Naive B cell (primary cell): ENCODE results near the gene CCT7. TPM values are rescaled to one million over a fixed set of nuclear protein-coding genes. Genes with fewer than 3 reads are reported as not detected.

Experiments used
- ATAC-seq, 2 donors: fragments of 150-1000 bp; cut with Tn5 transposase; 2 replicates each; pipeline ENCODE4 v1.10.0; 2021; ENCODE audit warnings: low read depth in 2 of 2, mild to moderate bottlenecking in 2 of 2, moderate library complexity in 2 of 2
- DNase-seq: peaks from one replicate; pipeline ENCODE4 v3.0.0; 2022
- H3K27ac Mint-ChIP-seq, 6 donors: one replicate each; pipeline ENCODE4 v1.8.0; 2020 to 2022; ENCODE audit warnings: mild to moderate bottlenecking in 6 of 6, mixed read lengths in 6 of 6, moderate library complexity in 5 of 6, inconsistent platforms in 2 of 6
- H3K27me3 Mint-ChIP-seq, 3 donors: one replicate each; pipeline ENCODE4 v1.8.0; 2021 to 2022; ENCODE audit warnings: mixed read lengths in 3 of 3, mild to moderate bottlenecking in 1 of 3
- H3K36me3 Mint-ChIP-seq, 2 donors: one replicate each; pipeline ENCODE4 v1.8.0; 2020 to 2022; ENCODE audit warnings: mixed read lengths in 2 of 2, inconsistent platforms in 1 of 2, mild to moderate bottlenecking in 1 of 2
- H3K4me1 Mint-ChIP-seq, 3 donors: one replicate each; pipeline ENCODE4 v1.8.0; 2020 to 2022; ENCODE audit warnings: mixed read lengths in 3 of 3, inconsistent platforms in 1 of 3, mild to moderate bottlenecking in 1 of 3, moderate library complexity in 1 of 3
- H3K4me3 Mint-ChIP-seq, 8 donors: one replicate each; pipeline ENCODE4 v1.8.0; 2020 to 2022; ENCODE audit warnings: mild to moderate bottlenecking in 8 of 8, mixed read lengths in 8 of 8, moderate library complexity in 8 of 8, inconsistent platforms in 2 of 8
- H3K9me3 Mint-ChIP-seq, 7 donors: one replicate each; pipeline ENCODE4 v1.8.0; 2020 to 2022; ENCODE audit warnings: mixed read lengths in 7 of 7, mild to moderate bottlenecking in 5 of 7, inconsistent platforms in 2 of 7, moderate library complexity in 1 of 7
- polyA plus RNA-seq, 6 donors: library from polyadenylated mRNA; unstranded; fragments of 300-500 nt; fragmentation: Illumina TruSeq; gene quantifications; one replicate each; pipeline ENCODE4 v1.2.3, GENCODE V29; 2021; ENCODE audit warnings: low read depth in 6 of 6

CCT7 gene
- polyA plus RNA-seq, 6 donors from 2014 or later = 224 to 376 (median 265) TPM

- Mint-ChIP-seq H3K27me3 (peaks cover 16 to 28% (median 24%) of the 10 kb centered on the region in 3 donors), H3K27ac (peak overlapping the region in 3 of 6 donors; percentile 13 to 65 (median 14)), H3K9me3 (no peaks in the 10 kb centered on the region), H3K36me3 (no peaks in the 10 kb centered on the region), H3K4me3 (peak overlapping the region in 6 of 8 donors; percentile 33 to 94 (median 80)), H3K4me1 (peaks cover 26 to 44% (median 26%) of the 10 kb centered on the region in 3 donors)
- ATAC-seq (peak; percentile 62 to 66), DNase-seq (peak; percentile 61)
Measured at GRCh38 chr2:73212448-73213176, 21.5 kb upstream of the CCT7 start.

GRCh38 chr2:73214120-73215035, 19.7 kb upstream of the CCT7 start, which contains the start of gene SMYD5:
Gene SMYD5 (plus strand): TSS chr2:73214245. CDS start chr2:73214267, 22 bp downstream.
- no peaks in the 10 kb centered on the region for H3K9me3 Mint-ChIP-seq
- peak within 1 kb of the TSS; percentile 91 to 96 (median 94) for H3K27ac Mint-ChIP-seq
- peak; percentile 94 to 95 for ATAC-seq
- no peaks in the 10 kb centered on the region for H3K36me3 Mint-ChIP-seq
- peak within 1 kb of the TSS; percentile 89 to 97 (median 94) for H3K4me3 Mint-ChIP-seq
- peak; percentile 88 for DNase-seq
- H3K27me3 Mint-ChIP-seq = peaks cover 9 to 11% (median 10%) of the 10 kb centered on the region in 3 donors
- peaks cover 26 to 44% (median 32%) of the 10 kb centered on the region in 3 donors for H3K4me1 Mint-ChIP-seq

- H3K36me3 Mint-ChIP-seq = no peaks in the 10 kb centered on the region
Measured at GRCh38 chr2:73215254-73215653, 18.9 kb upstream of the CCT7 start.

GRCh38 chr2:73217160-73217559, 16.9 kb upstream of the CCT7 start:
- Mint-ChIP-seq H3K9me3 (no peaks in the 10 kb centered on the region), H3K4me1 (peaks cover 26 to 43% (median 37%) of the 10 kb centered on the region in 3 donors), H3K4me3 (peak overlapping the region in 2 of 8 donors; percentile 16 to 44), H3K27me3 (no peaks in the 10 kb centered on the region), H3K36me3 (peaks cover 9 to 15% of the 10 kb centered on the region in 2 donors), H3K27ac (no peak overlapping the region)
- DNase-seq (no peak), ATAC-seq (no peak)

More at GRCh38 chr2:73215254-73215653, 18.9 kb upstream of the CCT7 start:
- DNase-seq (no peak), ATAC-seq (no peak)
- Mint-ChIP-seq H3K4me1 (peaks cover 26 to 44% (median 37%) of the 10 kb centered on the region in 3 donors), H3K9me3 (no peaks in the 10 kb centered on the region), H3K27me3 (peaks cover under 1 to 2% (median 1%) of the 10 kb centered on the region in 3 donors), H3K27ac (peak overlapping the region in 4 of 6 donors; percentile 23 to 94 (median 78)), H3K4me3 (peak overlapping the region; percentile 64 to 97 (median 92))

GRCh38 chr2:73217826-73218225, 16.3 kb upstream of the CCT7 start:
- no peaks in the 10 kb centered on the region for H3K27me3 Mint-ChIP-seq
- no peak overlapping the region for H3K27ac Mint-ChIP-seq
- no peak for DNase-seq
- no peaks in the 10 kb centered on the region for H3K9me3 Mint-ChIP-seq
- ATAC-seq = no peak
- H3K4me1 Mint-ChIP-seq = peaks cover 22 to 37% (median 36%) of the 10 kb centered on the region in 3 donors
- peak overlapping the region in 1 of 8 donors; percentile 16 for H3K4me3 Mint-ChIP-seq
- H3K36me3 Mint-ChIP-seq = peaks cover 9 to 21% of the 10 kb centered on the region in 2 donors

- Mint-ChIP-seq H3K27ac (no peak overlapping the region), H3K4me1 (peaks cover 21 to 36% (median 31%) of the 10 kb centered on the region in 3 donors), H3K9me3 (no peaks in the 10 kb centered on the region), H3K27me3 (no peaks in the 10 kb centered on the region), H3K4me3 (peak overlapping the region in 1 of 8 donors; percentile 16), H3K36me3 (peaks cover 9 to 21% of the 10 kb centered on the region in 2 donors)
- no peak for ATAC-seq
- no peak for DNase-seq
Measured at GRCh38 chr2:73218298-73218697, 15.8 kb upstream of the CCT7 start.

GRCh38 chr2:73223821-73224220, 10.3 kb upstream of the CCT7 start:
- Mint-ChIP-seq H3K27ac (no peak overlapping the region), H3K4me1 (peaks cover 0 to 10% (median 0%) of the 10 kb centered on the region in 3 donors), H3K4me3 (no peak overlapping the region), H3K27me3 (no peaks in the 10 kb centered on the region), H3K36me3 (peaks cover 9 to 21% of the 10 kb centered on the region in 2 donors), H3K9me3 (no peaks in the 10 kb centered on the region)
- no peak for DNase-seq
- no peak for ATAC-seq

- H3K4me1 Mint-ChIP-seq = no peaks in the 10 kb centered on the region
- no peaks in the 10 kb centered on the region for H3K9me3 Mint-ChIP-seq
- peaks cover 5 to 18% of the 10 kb centered on the region in 2 donors for H3K36me3 Mint-ChIP-seq
- no peak for ATAC-seq
- H3K4me3 Mint-ChIP-seq = no peak overlapping the region
- H3K27me3 Mint-ChIP-seq = no peaks in the 10 kb centered on the region
- peak overlapping the region in 2 of 6 donors; percentile 26 to 32 for H3K27ac Mint-ChIP-seq
- no peak for DNase-seq
Measured at GRCh38 chr2:73225513-73226360, 8.4 kb upstream of the CCT7 start.

- H3K27me3 Mint-ChIP-seq = no peaks in the 10 kb centered on the region
- ATAC-seq = no peak
- no peaks in the 10 kb centered on the region for H3K9me3 Mint-ChIP-seq
- H3K4me3 Mint-ChIP-seq = no peak overlapping the region
- no peaks in the 10 kb centered on the region for H3K4me1 Mint-ChIP-seq
- DNase-seq = no peak
- H3K36me3 Mint-ChIP-seq = peaks cover 0 to 6% of the 10 kb centered on the region in 2 donors
- no peak overlapping the region for H3K27ac Mint-ChIP-seq
Measured at GRCh38 chr2:73227086-73227485, 7.0 kb upstream of the CCT7 start.

GRCh38 chr2:73228631-73229030, 5.5 kb upstream of the CCT7 start:
- Mint-ChIP-seq H3K36me3 (no peaks in the 10 kb centered on the region), H3K4me1 (peaks cover 4 to 8% (median 4%) of the 10 kb centered on the region in 3 donors), H3K9me3 (no peaks in the 10 kb centered on the region), H3K27me3 (no peaks in the 10 kb centered on the region), H3K27ac (peak overlapping the region in 1 of 6 donors; percentile 43), H3K4me3 (peak overlapping the region in 1 of 8 donors; percentile 36)
- DNase-seq (no peak), ATAC-seq (no peak)

GRCh38 chr2:73232403-73233153, 1.5 kb upstream of the CCT7 start:
- ATAC-seq (no peak), DNase-seq (no peak)
- Mint-ChIP-seq H3K4me3 (peak overlapping the region; percentile 91 to 100 (median 98)), H3K27me3 (no peaks in the 10 kb centered on the region), H3K36me3 (no peaks in the 10 kb centered on the region), H3K4me1 (peaks cover 32 to 47% (median 34%) of the 10 kb centered on the region in 3 donors), H3K9me3 (no peaks in the 10 kb centered on the region), H3K27ac (peak overlapping the region in 4 of 6 donors; percentile 10 to 97 (median 79))
